Calu3 (cell line): ENCODE data around the gene HIC2. TPM values are rescaled to one million over a fixed set of nuclear protein-coding genes. Genes with fewer than 3 reads are reported as not detected.
"Not testable (repeated sequence)": the region's sequence is repeated elsewhere in the genome, so short reads cannot be mapped to it uniquely, and the experiment has no call there.

Experiments used
- BruUV-seq: library from RNA; stranded (reverse); fragments of 400-500 nt; replicated peaks from 2 replicates; lab custom pipeline; 2021; lab: Mats Ljungman, UMichigan
- CTCF ChIA-PET: fragments of 300-600 bp; sonication (Branson Sonifier 250); formaldehyde crosslinking; loops from one replicate; lab custom pipeline; 2022; ENCODE audit warnings: antibody characterized with exemption; lab: Charles Lee
- DNase-seq: peaks from one replicate; pipeline ENCODE4 v3.0.0; 2022
- H3K27ac Mint-ChIP-seq: one replicate; pipeline ENCODE4 v1.8.0; 2022; ENCODE audit warnings: mixed read lengths; ENCODE audit not compliant: unreplicated experiment
- H3K27me3 Mint-ChIP-seq: one replicate; pipeline ENCODE4 v1.8.0; 2022; ENCODE audit warnings: mixed read lengths; ENCODE audit not compliant: unreplicated experiment
- H3K36me3 Mint-ChIP-seq: one replicate; pipeline ENCODE4 v1.8.0; 2022; ENCODE audit warnings: mild to moderate bottlenecking, moderate library complexity, mixed read lengths; ENCODE audit not compliant: insufficient read depth, unreplicated experiment
- H3K4me1 Mint-ChIP-seq: one replicate; pipeline ENCODE4 v1.8.0; 2022; ENCODE audit warnings: mild to moderate bottlenecking, low read depth, mixed read lengths; ENCODE audit not compliant: unreplicated experiment
- H3K4me3 Mint-ChIP-seq: one replicate; pipeline ENCODE4 v1.8.0; 2022; ENCODE audit warnings: mild to moderate bottlenecking, low read depth, moderate library complexity, mixed read lengths; ENCODE audit not compliant: unreplicated experiment
- H3K9me3 Mint-ChIP-seq: one replicate; pipeline ENCODE4 v1.8.0; 2022; ENCODE audit warnings: low read depth, mixed read lengths; ENCODE audit not compliant: unreplicated experiment
- intact Hi-C: fragments of 100-400 bp; cut with micrococcal nuclease; formaldehyde crosslinking; loops from one replicate; pipeline ENCODE4 v1.10.0; 2022; ENCODE audit not compliant: unreplicated experiment
- total RNA-seq: library from RNA; stranded (reverse); gene quantifications from 2 replicates; pipeline ENCODE4 v1.2.3, GENCODE V29; 2022
- TF ChIP-seq, protein P1 (sequence below): fragments of 200-600 bp; IDR thresholded peaks from one replicate; pipeline ENCODE4 v1.8.0; 2022; ENCODE audit warnings: antibody characterized with exemption; ENCODE audit not compliant: unreplicated experiment

The HIC2 gene
- total RNA-seq, 1 experiment from 2014 or later, result 7.7 TPM

- DNase-seq, result no peak
- H3K4me3 Mint-ChIP-seq, result no peak overlapping the region
- TF ChIP-seq, protein P1, sequence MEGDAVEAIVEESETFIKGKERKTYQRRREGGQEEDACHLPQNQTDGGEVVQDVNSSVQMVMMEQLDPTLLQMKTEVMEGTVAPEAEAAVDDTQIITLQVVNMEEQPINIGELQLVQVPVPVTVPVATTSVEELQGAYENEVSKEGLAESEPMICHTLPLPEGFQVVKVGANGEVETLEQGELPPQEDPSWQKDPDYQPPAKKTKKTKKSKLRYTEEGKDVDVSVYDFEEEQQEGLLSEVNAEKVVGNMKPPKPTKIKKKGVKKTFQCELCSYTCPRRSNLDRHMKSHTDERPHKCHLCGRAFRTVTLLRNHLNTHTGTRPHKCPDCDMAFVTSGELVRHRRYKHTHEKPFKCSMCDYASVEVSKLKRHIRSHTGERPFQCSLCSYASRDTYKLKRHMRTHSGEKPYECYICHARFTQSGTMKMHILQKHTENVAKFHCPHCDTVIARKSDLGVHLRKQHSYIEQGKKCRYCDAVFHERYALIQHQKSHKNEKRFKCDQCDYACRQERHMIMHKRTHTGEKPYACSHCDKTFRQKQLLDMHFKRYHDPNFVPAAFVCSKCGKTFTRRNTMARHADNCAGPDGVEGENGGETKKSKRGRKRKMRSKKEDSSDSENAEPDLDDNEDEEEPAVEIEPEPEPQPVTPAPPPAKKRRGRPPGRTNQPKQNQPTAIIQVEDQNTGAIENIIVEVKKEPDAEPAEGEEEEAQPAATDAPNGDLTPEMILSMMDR, result no peak
- CTCF ChIA-PET, result no interaction called here
- peaks cover 6% of the 10 kb centered on the region for H3K4me1 Mint-ChIP-seq
- no TSS peak for BruUV-seq
- intact Hi-C loops, result no loop called here
- H3K9me3 Mint-ChIP-seq, result no peaks in the 10 kb centered on the region
- H3K36me3 Mint-ChIP-seq, result peaks cover 4% of the 10 kb centered on the region
- H3K27me3 Mint-ChIP-seq, result no peaks in the 10 kb centered on the region
- H3K27ac Mint-ChIP-seq, result no peak overlapping the region
Observed at GRCh38 chr22:21451545-21452520, 34.7 kb downstream of the HIC2 start.

DNA sequence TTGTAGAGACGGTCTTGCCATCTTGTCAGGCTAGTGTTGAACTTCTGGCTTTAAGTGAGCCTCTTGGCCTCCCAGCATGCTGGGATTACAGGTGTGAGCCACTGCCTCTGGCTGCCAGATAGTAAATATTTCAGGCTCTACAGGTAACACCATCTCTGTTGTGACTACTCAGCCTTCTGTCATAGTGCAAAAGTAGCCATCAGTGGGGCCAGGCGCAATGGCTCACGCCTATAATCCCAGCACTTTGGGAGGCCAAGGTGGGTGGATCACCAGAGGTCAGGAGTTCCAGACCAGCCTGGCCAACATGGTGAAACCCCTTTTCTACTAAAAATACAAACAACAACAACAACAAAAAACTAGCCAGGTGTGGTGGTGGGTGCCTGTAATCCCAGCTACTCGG, 35.5 kb downstream of the HIC2 start:
- CTCF ChIA-PET, H3K36me3 Mint-ChIP-seq, H3K27me3 Mint-ChIP-seq, H3K4me3 Mint-ChIP-seq, BruUV-seq, DNase-seq, intact Hi-C loops, H3K9me3 Mint-ChIP-seq, H3K27ac Mint-ChIP-seq: not testable (repeated sequence)
- peaks cover 12% of the 10 kb centered on the region for H3K4me1 Mint-ChIP-seq

- H3K9me3 Mint-ChIP-seq, H3K27ac Mint-ChIP-seq, DNase-seq, intact Hi-C loops, CTCF ChIA-PET, BruUV-seq, H3K27me3 Mint-ChIP-seq, H3K36me3 Mint-ChIP-seq, H3K4me3 Mint-ChIP-seq: not testable (repeated sequence)
- H3K4me1 Mint-ChIP-seq, result peaks cover 12% of the 10 kb centered on the region
Observed at GRCh38 chr22:21454998-21455333, 37.8 kb downstream of the HIC2 start.

- CTCF ChIA-PET, result no interaction called here
- no peak for DNase-seq
- Mint-ChIP-seq H3K9me3 (no peaks in the 10 kb centered on the region), H3K4me1 (peaks cover 12% of the 10 kb centered on the region), H3K36me3 (peaks cover 8% of the 10 kb centered on the region), H3K27ac (no peak overlapping the region), H3K27me3 (no peaks in the 10 kb centered on the region), H3K4me3 (no peak overlapping the region)
- BruUV-seq, result no TSS peak
- intact Hi-C loops, result no loop called here
- TF ChIP-seq, protein P1, result no peak
Observed at GRCh38 chr22:21455334-21456089, 38.3 kb downstream of the HIC2 start.

GRCh38 chr22:21457023-21457787, 40.0 kb downstream of the HIC2 start:
- no peak overlapping the region for H3K4me3 Mint-ChIP-seq
- H3K4me1 Mint-ChIP-seq, result peaks cover 12% of the 10 kb centered on the region
- CTCF ChIA-PET, result interaction anchor here (0.8 kb wide), 1 partner anchor 186 kb away, joined by 3 read pairs; no protein-coding TSS in a partner anchor
- peaks cover 8% of the 10 kb centered on the region for H3K36me3 Mint-ChIP-seq
- H3K27ac Mint-ChIP-seq, result no peak overlapping the region
- intact Hi-C loops, result no loop called here
- TF ChIP-seq, protein P1, result no peak
- H3K27me3 Mint-ChIP-seq, result no peaks in the 10 kb centered on the region
- H3K9me3 Mint-ChIP-seq, result no peaks in the 10 kb centered on the region
- no peak for DNase-seq
- BruUV-seq, result no TSS peak

DNA sequence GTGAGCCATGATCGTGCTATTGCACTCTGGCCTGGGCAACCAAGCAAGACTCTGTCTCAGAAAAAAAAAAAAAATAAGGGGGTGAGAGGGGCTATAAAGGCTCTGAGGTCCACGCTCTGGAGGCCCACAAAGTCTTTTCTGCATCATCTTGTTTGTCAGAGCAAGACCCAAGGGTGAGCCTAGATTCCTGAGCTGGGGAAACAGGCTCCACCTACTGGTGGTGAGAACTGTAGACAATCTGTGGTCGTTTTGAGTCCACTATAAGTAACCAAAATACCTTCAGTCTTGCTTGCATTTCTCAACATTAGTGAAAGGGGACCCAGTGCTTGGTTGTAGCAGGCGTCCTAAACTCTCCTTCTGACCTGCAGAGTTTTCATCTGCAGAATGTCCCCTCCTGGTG, 45.5 kb downstream of the HIC2 start:
- intact Hi-C loops, H3K27me3 Mint-ChIP-seq, BruUV-seq, CTCF ChIA-PET, H3K4me1 Mint-ChIP-seq, H3K36me3 Mint-ChIP-seq, H3K9me3 Mint-ChIP-seq, H3K27ac Mint-ChIP-seq, DNase-seq, H3K4me3 Mint-ChIP-seq: not testable (repeated sequence)
